Stimulated activated naive B cell treated with anti-CD40 and anti-IgM and Interleukin-4, amounts not matched to agents 10 μg/mL and 1 μg/mL and 100 μg/mL, for 72 hours (primary cell): ENCODE data around the gene SMC6.

Experiments used
- ATAC-seq, 2 donors: fragments of 150-1000 bp; cut with Tn5 transposase; replicated peaks; 2 replicates each; pipeline ENCODE4 v1.10.0; 2021; ENCODE audit warnings: moderate library complexity in 1 of 2
- DNase-seq: peaks from one replicate; pipeline ENCODE4 v3.0.0; 2021
- H3K27ac Mint-ChIP-seq: one replicate; pipeline ENCODE4 v1.8.0; 2022; ENCODE audit warnings: mild to moderate bottlenecking, mixed read lengths
- H3K27me3 Mint-ChIP-seq, 2 donors: one replicate each; pipeline ENCODE4 v1.8.0; 2022; ENCODE audit warnings: mixed read lengths in 2 of 2
- H3K36me3 Mint-ChIP-seq, 2 donors: one replicate each; pipeline ENCODE4 v1.8.0; 2022; ENCODE audit warnings: mixed read lengths in 2 of 2, mild to moderate bottlenecking in 1 of 2
- H3K4me1 Mint-ChIP-seq, 2 donors: one replicate each; pipeline ENCODE4 v1.8.0; 2022; ENCODE audit warnings: mixed read lengths in 2 of 2, mild to moderate bottlenecking in 1 of 2
- H3K4me3 Mint-ChIP-seq, 2 donors: one replicate each; pipeline ENCODE4 v1.8.0; 2022; ENCODE audit warnings: mild to moderate bottlenecking in 2 of 2, mixed read lengths in 2 of 2, moderate library complexity in 1 of 2
- H3K9me3 Mint-ChIP-seq, 2 donors: one replicate each; pipeline ENCODE4 v1.8.0; 2022; ENCODE audit warnings: mixed read lengths in 2 of 2, mild to moderate bottlenecking in 1 of 2

The SMC6 gene

GRCh38 chr2:17753803-17754663 is at the start of gene SMC6, which contains the start of gene GEN1:
Gene SMC6, minus strand, starts transcription at chr2:17753810. Its CDS starts 7,864 bp downstream, at chr2:17745946.
Gene GEN1, plus strand, starts transcription at chr2:17754138. Its CDS starts 5,806 bp downstream, at chr2:17759944.
- peak within 1 kb of the TSS; percentile 96 to 99 for H3K4me3 Mint-ChIP-seq
- H3K27ac Mint-ChIP-seq = peak within 1 kb of the TSS; percentile 97
- peaks cover 3 to 8% of the 10 kb centered on the region in 2 donors for H3K36me3 Mint-ChIP-seq
- H3K9me3 Mint-ChIP-seq = no peaks in the 10 kb centered on the region
- H3K4me1 Mint-ChIP-seq = peaks cover 16 to 23% of the 10 kb centered on the region in 2 donors
- DNase-seq = peak; percentile 95
- H3K27me3 Mint-ChIP-seq = no peaks in the 10 kb centered on the region
- peak; percentile 83 to 88 for ATAC-seq

DNA sequence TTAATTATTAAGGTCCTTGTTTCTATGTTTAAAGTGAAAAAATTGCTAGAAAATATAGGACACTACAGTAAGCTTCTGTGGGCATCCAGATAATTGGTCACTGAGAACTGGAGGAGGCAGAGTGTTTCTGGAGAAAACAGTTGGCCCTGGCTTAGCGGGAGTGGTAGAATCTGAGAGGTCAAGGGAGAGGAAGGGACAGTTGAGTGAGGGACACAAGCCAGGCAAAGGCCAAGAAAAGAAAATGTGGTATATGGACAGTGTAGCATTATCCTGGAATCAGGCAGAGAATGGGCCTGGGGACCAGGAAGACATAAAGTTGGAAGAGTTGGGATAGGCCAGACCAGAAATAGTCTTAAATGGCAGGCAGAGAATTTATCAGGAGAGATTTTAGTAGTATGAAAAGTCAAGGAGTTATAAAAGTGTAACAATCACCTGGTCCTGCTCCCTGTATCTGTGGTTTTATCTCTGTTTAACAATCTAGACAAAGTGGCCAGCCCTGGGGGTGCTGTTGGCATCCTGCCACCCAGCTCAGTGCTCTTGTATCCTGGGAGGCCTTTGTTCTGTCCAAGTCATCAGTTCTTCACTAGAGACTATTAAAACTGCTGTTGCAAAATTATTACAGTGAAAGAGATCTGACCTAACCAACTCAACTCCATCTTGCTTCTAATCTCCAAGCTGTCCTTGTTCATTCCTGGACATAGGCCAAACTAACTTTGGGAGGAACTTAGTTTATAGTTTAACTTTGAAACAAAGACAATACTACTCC is 47.3 kb upstream of the SMC6 start:
- no peak overlapping the region for H3K27ac Mint-ChIP-seq
- ATAC-seq (no peak), DNase-seq (no peak)
- H3K4me1 Mint-ChIP-seq = peaks cover 37 to 69% of the 10 kb centered on the region in 2 donors
- H3K4me3 Mint-ChIP-seq = no peak overlapping the region
- H3K27me3 Mint-ChIP-seq = no peaks in the 10 kb centered on the region
- H3K9me3 Mint-ChIP-seq = peaks cover 0 to 2% of the 10 kb centered on the region in 2 donors
- peaks cover 0 to 2% of the 10 kb centered on the region in 2 donors for H3K36me3 Mint-ChIP-seq

DNA sequence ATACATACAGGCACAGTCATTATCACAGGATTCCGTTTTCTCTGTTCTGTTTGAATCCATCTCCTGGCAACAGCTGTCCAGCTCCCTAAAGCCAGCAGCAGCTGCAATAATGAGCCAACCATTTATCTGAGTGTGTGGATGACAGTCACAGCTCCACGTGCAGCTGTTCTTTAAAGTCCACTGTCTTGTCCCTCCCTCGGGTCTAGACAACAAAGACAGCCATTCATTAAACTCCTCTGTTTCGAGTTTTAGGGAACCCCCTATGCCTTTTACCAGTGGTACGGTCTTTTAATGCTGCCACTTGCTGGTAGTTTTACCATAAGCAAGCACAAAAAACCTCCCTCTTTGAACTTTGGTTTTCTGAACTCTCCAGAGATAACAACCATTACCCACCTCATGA is 46.6 kb upstream of the SMC6 start:
- Mint-ChIP-seq H3K4me3 (no peak overlapping the region), H3K27ac (no peak overlapping the region), H3K4me1 (peaks cover 31 to 69% of the 10 kb centered on the region in 2 donors), H3K27me3 (no peaks in the 10 kb centered on the region), H3K36me3 (peaks cover 0 to 2% of the 10 kb centered on the region in 2 donors), H3K9me3 (peaks cover 0 to 2% of the 10 kb centered on the region in 2 donors)
- ATAC-seq = no peak
- no peak for DNase-seq

GRCh38 chr2:17799301-17800120 is 45.9 kb upstream of the SMC6 start:
- Mint-ChIP-seq H3K4me1 (peaks cover 25 to 67% of the 10 kb centered on the region in 2 donors), H3K4me3 (peak overlapping the region; percentile 7 to 34), H3K9me3 (peaks cover 0 to 2% of the 10 kb centered on the region in 2 donors), H3K36me3 (peaks cover 0 to 2% of the 10 kb centered on the region in 2 donors), H3K27me3 (no peaks in the 10 kb centered on the region), H3K27ac (peak overlapping the region; percentile 86)
- DNase-seq (no peak), ATAC-seq (peak; percentile 63 to 67)

- ATAC-seq = no peak
- peaks cover 16 to 62% of the 10 kb centered on the region in 2 donors for H3K4me1 Mint-ChIP-seq
- peaks cover 0 to 2% of the 10 kb centered on the region in 2 donors for H3K36me3 Mint-ChIP-seq
- H3K27ac Mint-ChIP-seq = no peak overlapping the region
- DNase-seq = no peak
- peaks cover 0 to 2% of the 10 kb centered on the region in 2 donors for H3K9me3 Mint-ChIP-seq
- H3K4me3 Mint-ChIP-seq = no peak overlapping the region
- no peaks in the 10 kb centered on the region for H3K27me3 Mint-ChIP-seq
These were observed 44.7 kb upstream of the SMC6 start for GRCh38 chr2:17798338-17798737.

DNA sequence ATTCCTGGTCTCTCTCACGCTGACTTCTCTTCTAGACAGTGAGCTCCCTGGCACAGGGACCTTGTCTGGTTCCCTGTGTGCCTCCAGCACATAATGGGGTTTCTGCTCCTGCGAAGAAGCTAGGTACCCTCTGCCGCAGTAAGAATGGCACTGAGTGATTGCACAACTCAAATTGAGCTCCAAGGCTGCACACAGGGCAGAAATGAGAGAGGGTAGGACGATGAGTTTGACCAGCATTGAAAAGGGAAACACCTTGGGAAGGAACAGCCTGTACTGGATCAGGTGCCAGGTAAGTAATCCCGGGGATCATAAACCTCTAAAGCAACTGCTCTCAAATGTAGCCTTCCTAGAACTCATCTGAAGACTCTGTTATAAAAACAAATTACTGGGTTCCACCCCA is 41.7 kb upstream of the SMC6 start:
- Mint-ChIP-seq H3K27ac (no peak overlapping the region), H3K4me3 (no peak overlapping the region), H3K27me3 (no peaks in the 10 kb centered on the region), H3K9me3 (peaks cover 0 to 2% of the 10 kb centered on the region in 2 donors), H3K36me3 (no peaks in the 10 kb centered on the region), H3K4me1 (peaks cover 19 to 59% of the 10 kb centered on the region in 2 donors)
- no peak for ATAC-seq
- no peak for DNase-seq

GRCh38 chr2:17793803-17794354 is 40.3 kb upstream of the SMC6 start:
- no peaks in the 10 kb centered on the region for H3K27me3 Mint-ChIP-seq
- H3K4me1 Mint-ChIP-seq = peaks cover 12 to 45% of the 10 kb centered on the region in 2 donors
- H3K9me3 Mint-ChIP-seq = peaks cover 0 to 2% of the 10 kb centered on the region in 2 donors
- no peak overlapping the region for H3K27ac Mint-ChIP-seq
- DNase-seq = no peak
- no peak overlapping the region for H3K4me3 Mint-ChIP-seq
- no peaks in the 10 kb centered on the region for H3K36me3 Mint-ChIP-seq
- peak in 1 of 2 donors; percentile 23 for ATAC-seq

DNA sequence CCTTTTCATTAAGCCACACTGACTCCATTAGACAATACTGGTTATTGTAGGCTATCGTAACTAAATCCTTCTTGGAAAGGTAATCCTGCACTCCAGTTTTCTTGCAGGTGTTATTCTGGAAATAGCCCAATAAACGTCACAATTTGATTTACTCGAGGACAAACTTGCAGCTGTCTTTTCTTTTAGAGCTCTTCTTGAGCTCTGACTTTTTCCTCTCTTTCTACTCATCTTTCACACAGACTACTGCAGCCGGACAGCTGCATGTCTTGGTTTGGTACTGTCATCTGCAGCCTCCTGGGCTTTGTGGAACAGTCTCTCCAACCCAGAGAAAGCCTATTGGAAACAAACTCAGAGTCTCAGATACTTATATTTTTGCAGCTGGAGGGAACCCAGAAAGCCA is 39.7 kb upstream of the SMC6 start:
- ATAC-seq (no peak), DNase-seq (no peak)
- Mint-ChIP-seq H3K36me3 (no peaks in the 10 kb centered on the region), H3K27me3 (no peaks in the 10 kb centered on the region), H3K4me3 (no peak overlapping the region), H3K9me3 (peaks cover 0 to 2% of the 10 kb centered on the region in 2 donors), H3K4me1 (peaks cover 12 to 43% of the 10 kb centered on the region in 2 donors), H3K27ac (no peak overlapping the region)

DNA sequence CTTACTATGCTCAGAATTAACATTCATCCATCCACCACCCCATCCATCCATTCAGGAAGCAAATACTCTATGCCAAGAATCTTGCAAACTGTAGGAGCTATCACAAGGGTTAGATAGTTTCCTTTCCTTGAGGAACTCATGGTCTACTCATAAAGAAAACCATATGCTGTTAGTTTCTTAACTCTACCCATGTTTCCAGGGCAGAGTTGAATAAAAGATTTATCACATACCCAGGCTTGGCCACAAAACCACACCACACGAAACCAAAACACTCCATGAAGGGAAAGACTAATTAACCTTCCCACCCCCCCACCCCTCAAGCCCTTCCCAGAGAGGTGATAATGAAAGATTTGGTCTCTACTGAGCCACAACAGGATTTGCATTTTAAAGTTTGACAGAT is 38.9 kb upstream of the SMC6 start:
- DNase-seq (no peak), ATAC-seq (peak in 1 of 2 donors; percentile 29)

GRCh38 chr2:17791817-17792130 is 38.2 kb upstream of the SMC6 start:
- Mint-ChIP-seq H3K9me3 (no peaks in the 10 kb centered on the region), H3K27me3 (no peaks in the 10 kb centered on the region), H3K27ac (no peak overlapping the region), H3K4me1 (peaks cover 12 to 43% of the 10 kb centered on the region in 2 donors), H3K4me3 (no peak overlapping the region), H3K36me3 (no peaks in the 10 kb centered on the region)
- ATAC-seq (no peak), DNase-seq (no peak)

More for the DNA sequence above, 38.9 kb upstream of the SMC6 start:
- H3K36me3 Mint-ChIP-seq = no peaks in the 10 kb centered on the region
- H3K27me3 Mint-ChIP-seq = no peaks in the 10 kb centered on the region
- H3K4me3 Mint-ChIP-seq = no peak overlapping the region
- no peak overlapping the region for H3K27ac Mint-ChIP-seq
- H3K4me1 Mint-ChIP-seq = peaks cover 12 to 43% of the 10 kb centered on the region in 2 donors
- no peaks in the 10 kb centered on the region for H3K9me3 Mint-ChIP-seq

GRCh38 chr2:17791121-17791816 is 37.7 kb upstream of the SMC6 start:
- Mint-ChIP-seq H3K36me3 (no peaks in the 10 kb centered on the region), H3K27ac (peak overlapping the region; percentile 65), H3K4me3 (no peak overlapping the region), H3K4me1 (peaks cover 12 to 43% of the 10 kb centered on the region in 2 donors), H3K9me3 (no peaks in the 10 kb centered on the region), H3K27me3 (no peaks in the 10 kb centered on the region)
- ATAC-seq (peak in 1 of 2 donors; percentile 14), DNase-seq (no peak)

- Mint-ChIP-seq H3K36me3 (no peaks in the 10 kb centered on the region), H3K9me3 (no peaks in the 10 kb centered on the region), H3K27ac (no peak overlapping the region), H3K27me3 (no peaks in the 10 kb centered on the region), H3K4me3 (no peak overlapping the region), H3K4me1 (peaks cover 12 to 41% of the 10 kb centered on the region in 2 donors)
- no peak for ATAC-seq
- no peak for DNase-seq
These were observed 36.9 kb upstream of the SMC6 start for GRCh38 chr2:17790536-17790935.

- no peaks in the 10 kb centered on the region for H3K27me3 Mint-ChIP-seq
- no peaks in the 10 kb centered on the region for H3K36me3 Mint-ChIP-seq
- H3K4me1 Mint-ChIP-seq = peaks cover 12 to 30% of the 10 kb centered on the region in 2 donors
- no peak overlapping the region for H3K27ac Mint-ChIP-seq
- no peaks in the 10 kb centered on the region for H3K9me3 Mint-ChIP-seq
- ATAC-seq (no peak), DNase-seq (no peak)
- no peak overlapping the region for H3K4me3 Mint-ChIP-seq
These were observed 35.2 kb upstream of the SMC6 start for GRCh38 chr2:17788773-17789172.
